OCI-LY1 (cell line): Measurements from ENCODE around the gene ST6GALNAC3.

ENCODE experiments used
- H2AFZ ChIP-seq: fragments of 200-600 bp; sonication (generic), shearing (Covaris generic); 2 replicates; pipeline ENCODE4 v1.6.0; 2014; ENCODE audit warnings: antibody characterized with exemption, mild to moderate bottlenecking, low read length
- H3F3A ChIP-seq: fragments of 200-600 bp; sonication (generic), shearing (Covaris generic); 2 replicates; pipeline ENCODE4 v1.6.0; 2014; ENCODE audit warnings: mild to moderate bottlenecking, antibody characterized with exemption, low read length, moderate library complexity; ENCODE audit not compliant: insufficient read depth
- H3K27ac ChIP-seq: fragments of 200-600 bp; sonication (generic); 2 replicates; pipeline ENCODE4 v1.5.1; 2014; ENCODE audit warnings: low read length, mixed run types, mild to moderate bottlenecking, low read depth; ENCODE audit not compliant: poor library complexity, severe bottlenecking
- H3K27me3 ChIP-seq: fragments of 200-600 bp; sonication (generic); 2 replicates; pipeline ENCODE4 v1.6.0; 2014; ENCODE audit warnings: antibody characterized with exemption, mild to moderate bottlenecking, low read length, moderate library complexity; ENCODE audit not compliant: insufficient read depth
- H3K36me3 ChIP-seq: fragments of 200-600 bp; sonication (generic); 2 replicates; pipeline ENCODE4 v1.6.1; 2014; ENCODE audit warnings: mild to moderate bottlenecking, antibody characterized with exemption, low read length, moderate library complexity, mixed read lengths; ENCODE audit not compliant: insufficient read depth
- H3K4me1 ChIP-seq: fragments of 200-600 bp; sonication (generic); 2 replicates; pipeline ENCODE4 v1.5.1; 2014; ENCODE audit warnings: mild to moderate bottlenecking, low read length, moderate library complexity; ENCODE audit not compliant: insufficient read depth, severe bottlenecking
- H3K4me2 ChIP-seq: fragments of 200-600 bp; sonication (generic), shearing (Covaris generic); 2 replicates; pipeline ENCODE4 v1.6.1; 2014; ENCODE audit warnings: low read length
- H3K4me3 ChIP-seq: fragments of 200-600 bp; sonication (generic); 2 replicates; pipeline ENCODE4 v1.5.1; 2014; ENCODE audit warnings: low read length, low read depth, mild to moderate bottlenecking, mixed read lengths; ENCODE audit not compliant: poor library complexity, severe bottlenecking
- H3K79me2 ChIP-seq: fragments of 200-600 bp; shearing (Covaris generic); 2 replicates; pipeline ENCODE4 v1.6.1; 2016; ENCODE audit warnings: mixed run types, low read length, mixed read lengths; ENCODE audit not compliant: insufficient read depth
- H3K9ac ChIP-seq: fragments of 200-600 bp; sonication (generic), shearing (Covaris generic); 2 replicates; pipeline ENCODE4 v1.6.1; 2014; ENCODE audit warnings: mild to moderate bottlenecking, low read length, mixed read lengths
- H3K9me2 ChIP-seq: fragments of 200-600 bp; sonication (generic), shearing (Covaris generic); 2 replicates; pipeline ENCODE4 v1.6.1; 2014; ENCODE audit warnings: low read depth, mild to moderate bottlenecking, low read length, mixed read lengths
- H3K9me3 ChIP-seq: fragments of 200-600 bp; shearing (Covaris generic); 2 replicates; pipeline ENCODE4 v1.6.1; 2014; ENCODE audit warnings: low read length, mixed read lengths
- H4K20me1 ChIP-seq: fragments of 200-600 bp; sonication (generic), shearing (Covaris generic); 2 replicates; pipeline ENCODE4 v1.6.0; 2016; ENCODE audit warnings: mild to moderate bottlenecking, low read length; ENCODE audit not compliant: insufficient read depth
- CTCF ChIP-seq: fragments of 200-600 bp; sonication (generic), shearing (Covaris generic); IDR thresholded peaks from 2 replicates; pipeline ENCODE4 v1.5.1; 2017; ENCODE audit warnings: mild to moderate bottlenecking, antibody characterized with exemption, low read length, moderate library complexity, mixed read lengths
- EZH2 ChIP-seq: fragments of 200-600 bp; sonication (generic), shearing (Covaris generic); IDR thresholded peaks from 2 replicates; pipeline ENCODE4 v1.8.0; 2017; ENCODE audit warnings: borderline replicate concordance, mixed run types, mild to moderate bottlenecking, antibody characterized with exemption, low read length, moderate library complexity, mixed read lengths

ST6GALNAC3 gene

DNA sequence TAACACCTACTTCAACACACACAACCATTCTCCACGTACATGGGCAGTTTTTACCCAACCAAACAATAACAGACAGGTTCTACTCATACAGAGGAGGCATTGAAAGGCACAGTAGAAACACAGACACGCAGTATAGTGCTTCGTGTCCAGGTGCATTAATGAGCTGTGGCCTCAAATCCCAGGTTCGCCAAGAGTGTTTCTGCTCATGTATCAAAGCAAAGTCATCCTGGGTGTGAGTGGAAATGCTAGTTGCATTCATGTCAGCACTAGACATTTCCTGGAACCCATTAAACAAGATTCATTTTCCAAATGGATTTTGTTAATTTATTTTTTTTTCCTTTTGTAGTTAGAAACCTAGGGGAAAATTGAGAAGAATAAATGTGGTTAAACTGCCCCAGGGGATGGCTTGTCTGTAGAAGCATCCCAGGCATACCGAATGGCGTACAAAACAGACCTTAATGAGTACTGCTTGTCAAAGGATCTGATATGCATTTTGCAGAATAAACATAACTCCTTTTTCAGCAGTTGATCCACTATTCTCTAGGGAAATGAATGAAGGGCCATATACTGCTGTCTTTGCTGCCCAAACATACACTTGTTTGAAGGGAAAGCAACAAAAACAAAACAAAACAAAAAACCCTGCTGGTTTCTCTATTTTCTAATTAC lies 494.2 kb downstream of the ST6GALNAC3 start:
- no peak overlapping the region for H2AFZ ChIP-seq
- no peaks in the 10 kb centered on the region for H3K9me2 ChIP-seq
- no peaks in the 10 kb centered on the region; the same call in 1 of the 2 replicates for H3K27me3 ChIP-seq
- no peaks in the 10 kb centered on the region for H3K79me2 ChIP-seq
- no peaks in the 10 kb centered on the region for H4K20me1 ChIP-seq
- no peaks in the 10 kb centered on the region for H3F3A ChIP-seq
- no peak overlapping the region for H3K9ac ChIP-seq
- no peaks in the 10 kb centered on the region for H3K36me3 ChIP-seq
- TF ChIP-seq CTCF (no peak), EZH2 (no peak)
- no peak overlapping the region for H3K27ac ChIP-seq
- no peak overlapping the region for H3K4me2 ChIP-seq
- no peaks in the 10 kb centered on the region for H3K4me1 ChIP-seq
- no peaks in the 10 kb centered on the region for H3K9me3 ChIP-seq
- H3K4me3 ChIP-seq: no peak overlapping the region

DNA sequence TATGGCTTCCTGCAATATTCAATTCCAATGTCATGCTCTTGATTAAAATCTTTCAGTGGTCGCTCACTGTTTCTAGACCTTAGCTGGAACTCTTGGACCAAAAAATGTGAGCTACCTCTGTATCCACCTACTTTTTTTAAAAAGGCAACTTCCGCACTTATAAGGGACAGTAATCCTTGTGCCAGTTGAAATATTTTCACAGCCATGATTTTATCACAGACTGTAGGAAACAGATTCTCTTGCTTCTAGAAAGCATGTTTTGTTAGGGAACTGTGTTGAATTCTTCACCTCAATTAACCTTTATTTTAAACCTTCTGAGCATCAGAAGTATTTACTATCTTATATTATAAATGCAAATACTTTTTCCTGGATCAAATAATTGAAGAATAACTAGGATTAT lies 496.7 kb downstream of the ST6GALNAC3 start:
- H3K9ac ChIP-seq: no peak overlapping the region
- no peak overlapping the region for H3K4me3 ChIP-seq
- H4K20me1 ChIP-seq: no peaks in the 10 kb centered on the region
- TF ChIP-seq CTCF (no peak), EZH2 (no peak)
- no peaks in the 10 kb centered on the region for H3K79me2 ChIP-seq
- H3K9me3 ChIP-seq: no peaks in the 10 kb centered on the region
- no peak overlapping the region for H3K4me2 ChIP-seq
- H3K36me3 ChIP-seq: no peaks in the 10 kb centered on the region
- H2AFZ ChIP-seq: no peak overlapping the region
- H3K27me3 ChIP-seq: no peaks in the 10 kb centered on the region
- H3K27ac ChIP-seq: no peak overlapping the region
- H3K4me1 ChIP-seq: no peaks in the 10 kb centered on the region
- H3K9me2 ChIP-seq: no peaks in the 10 kb centered on the region
- no peaks in the 10 kb centered on the region for H3F3A ChIP-seq

- Histone ChIP-seq H3K4me3 (no peak overlapping the region), H3K4me2 (no peak overlapping the region), H3K36me3 (no peaks in the 10 kb centered on the region), H3K9me3 (no peaks in the 10 kb centered on the region), H3K27ac (no peak overlapping the region), H4K20me1 (no peaks in the 10 kb centered on the region), H3K9ac (no peak overlapping the region), H3K27me3 (no peaks in the 10 kb centered on the region), H3K9me2 (no peaks in the 10 kb centered on the region), H3F3A (no peaks in the 10 kb centered on the region), H2AFZ (no peak overlapping the region), H3K79me2 (no peaks in the 10 kb centered on the region), H3K4me1 (no peaks in the 10 kb centered on the region)
- no peak for TF ChIP-seq CTCF
- TF ChIP-seq EZH2: no peak
Observed at GRCh38 chr1:76572229-76572628, 497.7 kb downstream of the ST6GALNAC3 start.
